Gastrocnemius medialis (tissue), 4 donors: ENCODE measurements around the gene PI4KA. TPM values are rescaled to one million over a fixed set of nuclear protein-coding genes. Genes with fewer than 3 reads are reported as not detected.

Experiments
- ATAC-seq, 2 donors: fragments of 150-250 bp; one replicate each; pipeline ENCODE4 v1.9.1; 2016
- DNase-seq, 2 donors: peaks; one replicate each; pipeline ENCODE4 v3.0.0-alpha.2; 2019
- H3K27ac ChIP-seq, 4 donors: fragments of 200-600 bp; sonication (generic); 1 replicate in 1 of 4; 2 replicates in 3 of 4; pipeline ENCODE4 v1.5.1; 2016 to 2018; ENCODE audit warnings: mild to moderate bottlenecking in 2 of 4, moderate library complexity in 1 of 4
- H3K27me3 ChIP-seq, 3 donors: fragments of 200-600 bp; sonication (generic) in 2 of 3; 1 replicate in 1 of 3; 2 replicates in 2 of 3; pipeline versions ENCODE4 v1.5.1 to v1.6.0; 2016 to 2019; ENCODE audit warnings: mild to moderate bottlenecking in 1 of 3, moderate library complexity in 1 of 3
- H3K36me3 ChIP-seq, 2 donors: fragments of 200-600 bp; sonication (generic) in 1 of 2; one replicate each; pipeline ENCODE4 v1.5.1; 2017 to 2018
- H3K4me1 ChIP-seq, 2 donors: fragments of 200-600 bp; sonication (generic) in 1 of 2; one replicate each; pipeline ENCODE4 v1.5.1; 2016 to 2017; ENCODE audit warnings: mild to moderate bottlenecking in 2 of 2
- H3K4me3 ChIP-seq, 4 donors: fragments of 200-600 bp; sonication (generic) in 3 of 4; 1 replicate in 1 of 4; 2 replicates in 3 of 4; pipeline ENCODE4 v1.5.1; 2016 to 2019; ENCODE audit warnings: mild to moderate bottlenecking in 2 of 4
- H3K9me3 ChIP-seq, 3 donors: fragments of 200-600 bp; sonication (generic) in 2 of 3; 1 replicate in 1 of 3; 2 replicates in 2 of 3; pipeline ENCODE4 v1.5.1; 2016 to 2019
- POLR2A ChIP-seq, 2 donors: fragments of 450-650 bp; IDR thresholded peaks; one replicate each; pipeline ENCODE4 v1.6.1; 2017; ENCODE audit warnings: antibody characterized with exemption in 2 of 2, mild to moderate bottlenecking in 2 of 2, moderate library complexity in 2 of 2
- in situ Hi-C, 4 donors: fragments of 200-750 bp; cut with MboI; loops; one replicate each; pipeline versions ENCODE4 v1.15.0 to v1.8.0; 2017; ENCODE audit warnings: low sequenced_read_pairs in 4 of 4
- intact Hi-C: fragments of 100-400 bp; cut with DNase I; formaldehyde crosslinking; loops from one replicate; pipeline ENCODE4 v1.15.1; 2023; ENCODE audit warnings: low total_unique reads
- total RNA-seq, 4 donors: library from RNA; depleted of rRNA; stranded (reverse); fragments of >200 nt; gene quantifications; one replicate each; pipeline versions ENCODE4 v1.1.0 to v1.2.3, GENCODE V29; 2016
- TF ChIP-seq, protein P1 (sequence below), 5 experiments: fragments of 450-650 bp in 3 of 5; fragments of 200-600 bp in 2 of 5; sonication (generic) in 2 of 5; IDR thresholded peaks in 4 of 5; conservative IDR thresholded peaks in 1 of 5; 1 replicate in 4 of 5; 2 replicates in 1 of 5; pipeline ENCODE4 v1.5.1; 2016 to 2019; ENCODE audit warnings: antibody characterized with exemption in 5 of 5, mild to moderate bottlenecking in 3 of 5, moderate library complexity in 3 of 5

Gene PI4KA
- total RNA-seq, 4 donors from 2014 or later, result 40.1 to 59.7 (median 45.4) TPM

DNA sequence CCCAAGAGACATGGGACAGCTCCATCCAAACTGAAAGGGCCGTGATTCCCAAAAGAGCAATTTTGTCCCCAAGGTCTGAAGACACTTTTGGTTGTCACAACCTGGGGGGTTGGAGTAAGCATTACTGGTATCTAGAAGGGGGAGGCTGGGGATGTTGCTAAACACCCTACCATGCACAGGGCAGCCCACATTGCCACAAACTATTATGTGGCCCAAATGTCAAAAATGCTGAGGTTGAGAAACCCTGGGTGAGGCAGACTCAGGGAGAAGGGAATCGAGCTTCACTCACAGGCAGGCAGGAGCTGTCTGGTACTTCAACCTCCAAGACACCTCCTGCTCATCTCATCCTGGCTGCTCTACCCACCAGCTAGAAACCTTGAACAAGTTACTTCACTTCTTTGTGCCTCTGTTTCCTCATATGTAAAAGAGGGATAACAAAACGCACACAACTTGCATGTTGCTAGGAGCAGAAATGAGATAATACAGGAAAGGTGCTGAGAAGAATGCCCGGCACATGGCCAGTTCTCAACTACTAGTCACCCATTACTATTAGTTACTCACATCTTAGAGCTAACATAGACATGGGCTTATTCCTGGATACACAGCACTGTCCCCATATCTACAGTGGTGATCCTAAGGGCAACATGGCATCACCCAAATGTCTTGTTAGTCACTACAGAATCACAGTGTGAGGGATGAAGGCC lies 75.9 kb downstream of the PI4KA start:
- Histone ChIP-seq H3K4me1 (peaks cover 0 to 4% of the 10 kb centered on the region in 2 donors), H3K36me3 (peaks cover 0 to 7% of the 10 kb centered on the region in 2 donors), H3K27me3 (no peaks in the 10 kb centered on the region), H3K9me3 (no peaks in the 10 kb centered on the region), H3K4me3 (no peak overlapping the region), H3K27ac (no peak overlapping the region)
- intact Hi-C loops (no loop called here), in situ Hi-C loops (no loop called here)
- ATAC-seq (no peak), DNase-seq (no peak)
- no peak for TF ChIP-seq POLR2A (IDR thresholded peaks at IDR 0.05)
- TF ChIP-seq, protein P1, sequence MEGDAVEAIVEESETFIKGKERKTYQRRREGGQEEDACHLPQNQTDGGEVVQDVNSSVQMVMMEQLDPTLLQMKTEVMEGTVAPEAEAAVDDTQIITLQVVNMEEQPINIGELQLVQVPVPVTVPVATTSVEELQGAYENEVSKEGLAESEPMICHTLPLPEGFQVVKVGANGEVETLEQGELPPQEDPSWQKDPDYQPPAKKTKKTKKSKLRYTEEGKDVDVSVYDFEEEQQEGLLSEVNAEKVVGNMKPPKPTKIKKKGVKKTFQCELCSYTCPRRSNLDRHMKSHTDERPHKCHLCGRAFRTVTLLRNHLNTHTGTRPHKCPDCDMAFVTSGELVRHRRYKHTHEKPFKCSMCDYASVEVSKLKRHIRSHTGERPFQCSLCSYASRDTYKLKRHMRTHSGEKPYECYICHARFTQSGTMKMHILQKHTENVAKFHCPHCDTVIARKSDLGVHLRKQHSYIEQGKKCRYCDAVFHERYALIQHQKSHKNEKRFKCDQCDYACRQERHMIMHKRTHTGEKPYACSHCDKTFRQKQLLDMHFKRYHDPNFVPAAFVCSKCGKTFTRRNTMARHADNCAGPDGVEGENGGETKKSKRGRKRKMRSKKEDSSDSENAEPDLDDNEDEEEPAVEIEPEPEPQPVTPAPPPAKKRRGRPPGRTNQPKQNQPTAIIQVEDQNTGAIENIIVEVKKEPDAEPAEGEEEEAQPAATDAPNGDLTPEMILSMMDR (IDR thresholded peaks at IDR 0.05 in 4 of 5, conservative IDR thresholded peaks at IDR 0.05 in 1 of 5), result no peak

DNA sequence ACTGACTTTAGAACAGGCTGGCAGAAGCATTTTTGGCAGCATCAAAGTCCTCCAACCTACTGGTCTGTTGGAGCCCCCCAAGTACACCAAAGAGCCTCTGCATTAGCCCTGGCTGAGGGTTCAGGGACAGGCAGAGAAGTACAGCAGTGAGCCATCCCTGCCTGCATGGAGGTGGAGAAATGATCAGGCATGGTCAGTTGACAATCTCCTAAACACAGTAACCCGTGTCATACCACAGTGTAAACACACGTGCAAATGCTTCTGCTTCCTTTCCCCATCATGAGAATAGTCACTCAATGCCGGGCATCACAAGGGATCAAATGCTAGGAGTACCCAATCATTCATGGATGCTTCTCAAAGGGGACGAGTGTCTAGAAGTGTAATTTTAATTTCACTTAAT lies 76.5 kb downstream of the PI4KA start:
- Histone ChIP-seq H3K27me3 (no peaks in the 10 kb centered on the region), H3K4me3 (no peak overlapping the region), H3K36me3 (peaks cover 0 to under 1% of the 10 kb centered on the region in 2 donors), H3K9me3 (no peaks in the 10 kb centered on the region), H3K4me1 (peaks cover 0 to 4% of the 10 kb centered on the region in 2 donors), H3K27ac (no peak overlapping the region)
- DNase-seq (no peak), ATAC-seq (no peak)
- TF ChIP-seq, protein P1 (IDR thresholded peaks at IDR 0.05 in 4 of 5, conservative IDR thresholded peaks at IDR 0.05 in 1 of 5), result no peak
- no peak for TF ChIP-seq POLR2A (IDR thresholded peaks at IDR 0.05)
- intact Hi-C loops (no loop called here), in situ Hi-C loops (no loop called here)

DNA sequence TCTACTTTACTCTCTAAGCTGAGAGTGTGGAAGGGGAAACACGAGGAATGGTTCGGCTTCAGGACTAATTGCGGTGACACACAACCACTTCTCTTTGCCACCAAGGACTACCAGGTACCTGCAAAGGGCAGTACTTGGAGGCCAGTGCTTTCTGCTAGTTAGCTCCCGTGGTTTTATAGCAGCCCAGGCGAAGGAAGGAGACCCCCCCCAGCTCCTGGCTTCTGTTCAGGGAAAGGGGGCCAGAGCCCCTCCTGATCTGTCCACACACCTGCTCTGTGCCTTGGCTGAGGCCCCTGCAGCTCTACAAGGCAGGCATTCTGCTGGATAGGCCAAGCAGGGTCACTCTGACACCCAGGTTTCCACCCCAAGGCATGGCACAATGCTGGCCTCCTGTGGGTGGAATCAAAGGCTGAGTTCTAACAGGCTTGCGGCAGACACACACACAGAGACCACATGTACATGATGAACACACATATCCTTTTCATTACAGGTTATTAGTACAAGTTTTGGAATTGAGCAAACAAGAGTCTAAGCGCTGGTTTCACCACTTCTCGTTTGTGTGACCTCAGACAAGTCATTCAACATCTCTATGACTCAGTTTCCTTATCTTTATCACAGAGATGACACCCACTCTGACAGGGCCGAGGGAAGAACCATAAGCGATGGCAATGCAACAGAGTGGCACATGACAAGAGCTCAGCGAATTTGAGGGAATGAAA lies 77.2 kb downstream of the PI4KA start:
- TF ChIP-seq, protein P1 (IDR thresholded peaks at IDR 0.05 in 4 of 5, conservative IDR thresholded peaks at IDR 0.05 in 1 of 5), result no peak
- TF ChIP-seq POLR2A (IDR thresholded peaks at IDR 0.05), result no peak
- in situ Hi-C loops, result no loop called here
- DNase-seq (no peak), ATAC-seq (no peak)
- intact Hi-C loops, result no loop called here
- Histone ChIP-seq H3K4me3 (no peak overlapping the region), H3K9me3 (no peaks in the 10 kb centered on the region), H3K4me1 (peaks cover 0 to 4% of the 10 kb centered on the region in 2 donors), H3K27ac (no peak overlapping the region), H3K27me3 (no peaks in the 10 kb centered on the region), H3K36me3 (no peaks in the 10 kb centered on the region)

DNA sequence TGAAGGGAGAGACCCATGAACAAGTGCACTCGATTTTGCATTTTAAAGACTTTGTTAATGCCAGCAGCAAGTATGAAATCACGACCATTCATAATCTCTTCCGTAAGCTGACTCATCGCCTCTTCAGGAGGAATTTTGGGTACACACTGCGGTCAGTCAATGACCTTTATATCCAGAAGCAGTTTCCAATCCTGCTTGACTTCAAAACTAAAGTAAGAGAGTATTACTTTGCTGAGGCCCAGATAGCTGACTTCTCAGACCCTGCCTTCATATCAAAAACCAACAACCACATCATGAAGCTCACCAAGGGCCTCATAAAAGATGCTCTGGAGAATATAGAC lies 78.8 kb downstream of the PI4KA start:
- H3K27me3 ChIP-seq, result no peaks in the 10 kb centered on the region
- in situ Hi-C loops, result no loop called here
- ATAC-seq (no peak), DNase-seq (no peak)
- intact Hi-C loops, result no loop called here
- peaks cover 0 to 4% of the 10 kb centered on the region in 2 donors for H3K4me1 ChIP-seq
- no peaks in the 10 kb centered on the region for H3K36me3 ChIP-seq
- no peaks in the 10 kb centered on the region for H3K9me3 ChIP-seq
- no peak overlapping the region for H3K4me3 ChIP-seq
- no peak overlapping the region for H3K27ac ChIP-seq
- TF ChIP-seq, protein P1 (IDR thresholded peaks at IDR 0.05 in 4 of 5, conservative IDR thresholded peaks at IDR 0.05 in 1 of 5), result no peak
- no peak for TF ChIP-seq POLR2A (IDR thresholded peaks at IDR 0.05)
